K562 (cell line): ENCODE data around the gene UGT1A9. TPM values are rescaled to one million over a fixed set of nuclear protein-coding genes. Genes with fewer than 3 reads are reported as not detected.

Experiments
- ATAC-seq: fragments of 200-7000 bp; cut with Tn5 transposase; 3 replicates; pipeline ENCODE4 v1.9.1; 2020; ENCODE audit warnings: moderate library complexity
- BruUV-seq: library from RNA; stranded (reverse); fragments of 400-500 nt; replicated peaks from 2 replicates; lab custom pipeline; 2021; lab: Mats Ljungman, UMichigan
- CTCF ChIA-PET: fragments of 300-600 bp; formaldehyde crosslinking; extraction: SDS; loops from one replicate; lab custom pipeline; 2021; ENCODE audit warnings: low intra/inter-chr PET ratio; lab: Yijun Ruan, JAX
- POLR2A ChIA-PET: fragments of 300-600, 350-650 bp; sonication (Branson Sonifier 250); formaldehyde crosslinking; extraction: SDS; loops from one replicate; lab custom pipeline; 2021; ENCODE audit warnings: antibody characterized with exemption, inconsistent platforms; lab: Yijun Ruan, JAX
- DNase-seq, 4 experiments: peaks; one replicate each; pipeline versions ENCODE4 v3.0.0 to v3.0.0-alpha.2; 2011 to 2018; ENCODE audit warnings: low spot score in 3 of 4, mixed read lengths in 3 of 4; ENCODE audit errors: extremely low read depth in 1 of 4
- FAIRE-seq: peaks from 2 replicates; lab custom pipeline; 2011; peaks lifted over from hg19 to GRCh38; lab: Jason Lieb, UNC
- H2AFZ ChIP-seq: 2 replicates; pipeline ENCODE4 v1.6.0; 2011; ENCODE audit warnings: low read depth, low read length, control low read depth, inconsistent platforms
- H3K27ac ChIP-seq: fragments of 200-600 bp; 3 replicates; pipeline ENCODE4 v1.8.0; 2011; ENCODE audit warnings: low read depth, mild to moderate bottlenecking, control low read depth, inconsistent platforms, low read length, moderate library complexity, mixed read lengths; ENCODE audit errors: extremely low read depth
- H3K27me3 ChIP-seq, 2 experiments: fragments of 300-600 bp in 1 of 2; 2 replicates in 1 of 2; 3 replicates in 1 of 2; pipeline versions ENCODE4 v1.6.0 to v1.8.0; 2011; ENCODE audit warnings: inconsistent platforms in 2 of 2, low read length in 2 of 2, mild to moderate bottlenecking in 1 of 2, mixed read lengths in 1 of 2, moderate library complexity in 1 of 2; ENCODE audit not compliant: control insufficient read depth in 2 of 2, insufficient read depth in 2 of 2
- H3K36me3 ChIP-seq: fragments of 300-600 bp; 3 replicates; pipeline ENCODE4 v1.8.0; 2011; ENCODE audit warnings: mild to moderate bottlenecking, low read length, inconsistent platforms; ENCODE audit not compliant: control insufficient read depth, insufficient read depth
- H3K4me1 ChIP-seq, 2 experiments: fragments of 200-600 bp in 1 of 2; replicated peaks in 1 of 2; 2 replicates in 1 of 2; 3 replicates in 1 of 2; pipeline versions ENCODE4 v1.5.1 to v1.8.0; 2011; ENCODE audit warnings: inconsistent platforms in 2 of 2, low read length in 2 of 2, mild to moderate bottlenecking in 1 of 2, mixed read lengths in 1 of 2, moderate library complexity in 1 of 2; ENCODE audit not compliant: control insufficient read depth in 2 of 2, insufficient read depth in 2 of 2
- H3K4me2 ChIP-seq: 2 replicates; pipeline ENCODE4 v1.6.1; 2011; ENCODE audit warnings: low read length, control low read depth, inconsistent platforms, mixed read lengths; ENCODE audit not compliant: insufficient read depth
- H3K4me3 ChIP-seq: fragments of 200-600 bp; sonication (generic), shearing (Covaris generic); 2 replicates; pipeline ENCODE4 v1.5.1; 2016; ENCODE audit warnings: control low read depth, inconsistent platforms
- H3K79me2 ChIP-seq: fragments of 200-600 bp; 3 replicates; pipeline ENCODE4 v1.8.0; 2011; ENCODE audit warnings: low read length, inconsistent platforms; ENCODE audit not compliant: control insufficient read depth, insufficient read depth
- H3K9ac ChIP-seq, 2 experiments: 2 replicates each; pipeline versions ENCODE4 v1.6.0 to v1.6.1; 2011; ENCODE audit warnings: low read depth in 2 of 2, low read length in 2 of 2, control low read depth in 1 of 2, inconsistent platforms in 1 of 2, mild to moderate bottlenecking in 1 of 2, mixed read lengths in 1 of 2; ENCODE audit not compliant: insufficient read depth in 1 of 2
- H3K9me1 ChIP-seq: one replicate; pipeline ENCODE4 v1.6.0; 2011; ENCODE audit warnings: inconsistent platforms, mild to moderate bottlenecking, low read length, moderate library complexity; ENCODE audit not compliant: control insufficient read depth, insufficient read depth
- H3K9me3 ChIP-seq: replicated peaks from 2 replicates; pipeline ENCODE4 v1.5.1; 2011; ENCODE audit warnings: low read depth, low read length, inconsistent platforms; ENCODE audit not compliant: control insufficient read depth, insufficient read depth
- H4K20me1 ChIP-seq: replicated peaks from 2 replicates; pipeline ENCODE4 v1.6.1; 2011; ENCODE audit warnings: low read length, inconsistent platforms, mixed read lengths; ENCODE audit not compliant: control insufficient read depth, insufficient read depth
- C11orf30 ChIP-seq: fragments of 450-650 bp; IDR thresholded peaks from 2 replicates; pipeline ENCODE4 v1.6.1; 2016; ENCODE audit warnings: low read depth, mild to moderate bottlenecking
- HIVEP1 ChIP-seq: fragments of 250-450 bp; sonication (Bioruptor Pico); IDR thresholded peaks from 2 replicates; pipeline ENCODE4 v1.4.0; 2020; ENCODE audit warnings: mild to moderate bottlenecking
- MAFF ChIP-seq: IDR thresholded peaks from 2 replicates; pipeline ENCODE4 v1.6.1; 2012; ENCODE audit warnings: low read length, improper control_type of control experiment
- MAFG ChIP-seq: fragments of 450-650 bp; conservative IDR thresholded peaks from 2 replicates; pipeline ENCODE4 v1.6.1; 2016; ENCODE audit warnings: missing genetic modification characterization, missing compliant biosample characterization
- MAFK ChIP-seq: IDR thresholded peaks from 2 replicates; pipeline ENCODE4 v1.6.1; 2011; ENCODE audit warnings: low read length, improper control_type of control experiment
- ZEB2 ChIP-seq: fragments of 450-650 bp; IDR thresholded peaks from 2 replicates; pipeline ENCODE4 v1.6.1; 2016
- ZNF124 ChIP-seq: sonication (generic); formaldehyde crosslinking; IDR thresholded peaks from 2 replicates; pipeline ENCODE4 v1.8.1; 2022; ENCODE audit warnings: missing genetic modification reagents
- ZNF316 ChIP-seq: fragments of 450-650 bp; IDR thresholded peaks from 2 replicates; pipeline ENCODE4 v1.6.1; 2016
- ZNF512 ChIP-seq: IDR thresholded peaks from 2 replicates; pipeline ENCODE4 v1.6.1; 2016; ENCODE audit warnings: missing genetic modification characterization, missing compliant biosample characterization
- WGBS: fragments of 100-300 bp; shearing (Covaris generic); methylation state at CpG from one replicate; pipeline ENCODE4 v1.1.6; 2016; ENCODE audit warnings: low coverage, mixed read lengths; ENCODE audit not compliant: insufficient coverage; ENCODE audit errors: missing lambda C conversion rate; 5-methylcytosine and 5-hydroxymethylcytosine counted together
- in situ Hi-C: fragments of 300-500 bp; cut with MboI; formaldehyde crosslinking; loops from 4 replicates; pipeline ENCODE4 v1.15.0; 2018; ENCODE audit warnings: inconsistent platforms, mixed read lengths
- intact Hi-C: fragments of 100-400 bp; cut with micrococcal nuclease; formaldehyde crosslinking; loops from 2 replicates; pipeline ENCODE4 v1.14.2; 2022
- polyA plus RNA-seq, 8 experiments: library from polyadenylated mRNA; depleted of rRNA in 4 of 8; stranded (reverse) in 5 of 8; unstranded in 3 of 8; fragments of >200 nt; fragmentation: Nextera tagmentation in 2 of 8; fragmentation: Illumina TruSeq in 1 of 8; extraction: Ambion mirVana in 2 of 8; extraction: Trizol in 1 of 8; gene quantifications; 2 replicates each; pipeline versions ENCODE4 v1.2.1 to v1.2.3, GENCODE V29; 2011 to 2014; ENCODE audit warnings: inconsistent platforms in 1 of 8, missing spikeins in 1 of 8
- total RNA-seq, 7 experiments: library from RNA; depleted of rRNA in 6 of 7; stranded (reverse); fragments of >200 nt in 6 of 7; fragmentation: Illumina TruSeq in 2 of 7; extraction: Trizol in 2 of 7; gene quantifications; 2 replicates each; pipeline versions ENCODE4 v1.2.1 to v1.2.3, GENCODE V29; 2011 to 2021; ENCODE audit warnings: low replicate concordance in 1 of 7

UGT1A9 gene
- total and polyA plus RNA-seq, 9 of the 15 experiments (the other 6 are each of a cell fraction or from before 2014, with no cell fraction given): 0.09 TPM; not detected in 8

- intact Hi-C loops: no loop called here
- Histone ChIP-seq H3K27ac (no peak overlapping the region), H2AFZ (no peak overlapping the region), H3K79me2 (no peaks in the 10 kb centered on the region), H4K20me1 (no peaks in the 10 kb centered on the region), H3K4me2 (no peak overlapping the region), H3K4me3 (no peak overlapping the region), H3K9me1 (no peaks in the 10 kb centered on the region), H3K9ac (no peak overlapping the region), H3K27me3 (peaks cover 0 to 10% of the 10 kb centered on the region in 2 experiments; a peak in 2 of 5 replicates), H3K4me1 (no peaks in the 10 kb centered on the region), H3K36me3 (no peaks in the 10 kb centered on the region), H3K9me3 (no peaks in the 10 kb centered on the region)
- FAIRE-seq (no peak), ATAC-seq (no peak), DNase-seq (no peak)
- ChIA-PET POLR2A (interaction anchor here (1.0 kb wide), 1 partner anchor 10 kb away, joined by 3 read pairs; no protein-coding TSS in a partner anchor), CTCF (no interaction called here)
- 0% methylated on average over 3 of the region's 4 CpGs for WGBS
- no TSS peak for BruUV-seq
- peak; percentile 54; the same call in 1 of the 2 replicates for TF ChIP-seq MAFK
- TF ChIP-seq C11orf30: peak; percentile 37; the same call in 1 of the 2 replicates
- no peak for TF ChIP-seq HIVEP1 (CRISPR knock-in tag)
- TF ChIP-seq MAFF: peak; percentile 57
- peak; percentile 44 for TF ChIP-seq MAFG (tag)
- no peak for TF ChIP-seq ZNF512
- no peak for TF ChIP-seq ZEB2
- TF ChIP-seq ZNF124: no peak
- peak; percentile 56 for TF ChIP-seq ZNF316
- in situ Hi-C loops: no loop called here
Observed at GRCh38 chr2:233761040-233761769, 89.5 kb downstream of the UGT1A9 start.
